Immature natural killer cell (primary cell): ENCODE data around the gene PYGL. TPM values are rescaled to one million over a fixed set of nuclear protein-coding genes. Genes with fewer than 3 reads are reported as not detected.

Experiments
- DNase-seq, 3 donors: peaks; one replicate each; pipeline ENCODE4 v3.0.0; 2022; ENCODE audit warnings: mixed read lengths in 1 of 3
- H3K27ac Mint-ChIP-seq, 6 donors: one replicate each; pipeline ENCODE4 v1.8.0; 2020; ENCODE audit warnings: mixed read lengths in 6 of 6, mild to moderate bottlenecking in 5 of 6, inconsistent platforms in 4 of 6, moderate library complexity in 3 of 6
- H3K27me3 Mint-ChIP-seq, 3 donors: one replicate each; pipeline ENCODE4 v1.8.0; 2020 to 2021; ENCODE audit warnings: low read depth in 3 of 3, mild to moderate bottlenecking in 3 of 3, mixed read lengths in 3 of 3, moderate library complexity in 3 of 3, inconsistent platforms in 1 of 3
- H3K36me3 Mint-ChIP-seq, 3 donors: one replicate each; pipeline ENCODE4 v1.8.0; 2020; ENCODE audit warnings: mixed read lengths in 3 of 3, inconsistent platforms in 2 of 3, mild to moderate bottlenecking in 2 of 3
- H3K4me1 Mint-ChIP-seq, 2 donors: one replicate each; pipeline ENCODE4 v1.8.0; 2020; ENCODE audit warnings: inconsistent platforms in 2 of 2, mild to moderate bottlenecking in 2 of 2, mixed read lengths in 2 of 2, moderate library complexity in 1 of 2
- H3K4me3 Mint-ChIP-seq, 5 donors: one replicate each; pipeline ENCODE4 v1.8.0; 2020; ENCODE audit warnings: mild to moderate bottlenecking in 5 of 5, mixed read lengths in 5 of 5, inconsistent platforms in 3 of 5, moderate library complexity in 3 of 5
- H3K9me3 Mint-ChIP-seq, 6 donors: one replicate each; pipeline ENCODE4 v1.8.0; 2020; ENCODE audit warnings: mild to moderate bottlenecking in 6 of 6, mixed read lengths in 6 of 6, inconsistent platforms in 4 of 6, moderate library complexity in 3 of 6
- polyA plus RNA-seq, 3 donors: library from polyadenylated mRNA; unstranded; fragments of 300-500 nt; fragmentation: Illumina TruSeq; gene quantifications; one replicate each; pipeline ENCODE4 v1.2.3, GENCODE V29; 2021

Gene PYGL
- polyA plus RNA-seq = 1 to 10 TPM in 1 of 3 donors, under 1 TPM in 1, not detected in 1; 0.50 to 2.1 TPM

- Mint-ChIP-seq H3K27ac (no peak within 1 kb of the TSS), H3K4me3 (peak within 1 kb of the TSS; percentile 84 to 89 (median 85)), H3K4me1 (peaks cover 11 to 15% of the 10 kb centered on the region in 2 donors), H3K36me3 (no peaks in the 10 kb centered on the region), H3K9me3 (peaks cover 0 to 3% (median 0%) of the 10 kb centered on the region in 6 donors), H3K27me3 (peaks cover 4 to 30% (median 14%) of the 10 kb centered on the region in 3 donors)
- DNase-seq = peak in 2 of 3 donors; percentile 5 to 14
Measured at GRCh38 chr14:50943943-50944646, at the start of gene PYGL. TSS of gene PYGL (minus strand) at chr14:50944483. CDS start at chr14:50944403, 80 bp downstream.

DNA sequence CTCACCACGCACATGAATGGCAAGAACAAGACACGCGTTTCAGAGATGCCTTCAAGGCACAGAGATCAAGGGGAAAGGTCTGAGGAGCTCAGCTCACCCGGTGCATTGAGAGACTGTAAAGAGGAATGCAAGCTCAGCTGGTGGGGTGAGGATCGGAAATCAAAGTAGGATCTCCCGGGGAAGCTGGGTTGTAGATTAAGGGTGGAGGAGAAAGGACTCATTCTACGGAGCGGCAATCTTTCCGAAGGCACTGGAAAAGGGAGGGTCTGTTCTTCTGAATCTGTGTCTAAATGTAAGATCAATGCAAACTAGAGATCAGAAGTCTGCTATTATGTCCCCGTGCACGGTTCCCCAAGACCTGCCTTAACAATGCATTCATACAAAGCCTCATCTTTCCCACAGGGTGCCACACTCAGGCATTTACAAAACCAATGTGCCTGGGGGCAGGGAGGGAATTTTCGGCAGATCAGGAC lies 41.6 kb upstream of the PYGL start:
- no peaks in the 10 kb centered on the region for H3K4me1 Mint-ChIP-seq
- H3K27ac Mint-ChIP-seq = no peak overlapping the region
- DNase-seq = no peak
- H3K4me3 Mint-ChIP-seq = no peak overlapping the region
- peaks cover under 1 to 8% (median 2%) of the 10 kb centered on the region in 3 donors for H3K27me3 Mint-ChIP-seq
- no peaks in the 10 kb centered on the region for H3K36me3 Mint-ChIP-seq
- H3K9me3 Mint-ChIP-seq = no peaks in the 10 kb centered on the region

DNA sequence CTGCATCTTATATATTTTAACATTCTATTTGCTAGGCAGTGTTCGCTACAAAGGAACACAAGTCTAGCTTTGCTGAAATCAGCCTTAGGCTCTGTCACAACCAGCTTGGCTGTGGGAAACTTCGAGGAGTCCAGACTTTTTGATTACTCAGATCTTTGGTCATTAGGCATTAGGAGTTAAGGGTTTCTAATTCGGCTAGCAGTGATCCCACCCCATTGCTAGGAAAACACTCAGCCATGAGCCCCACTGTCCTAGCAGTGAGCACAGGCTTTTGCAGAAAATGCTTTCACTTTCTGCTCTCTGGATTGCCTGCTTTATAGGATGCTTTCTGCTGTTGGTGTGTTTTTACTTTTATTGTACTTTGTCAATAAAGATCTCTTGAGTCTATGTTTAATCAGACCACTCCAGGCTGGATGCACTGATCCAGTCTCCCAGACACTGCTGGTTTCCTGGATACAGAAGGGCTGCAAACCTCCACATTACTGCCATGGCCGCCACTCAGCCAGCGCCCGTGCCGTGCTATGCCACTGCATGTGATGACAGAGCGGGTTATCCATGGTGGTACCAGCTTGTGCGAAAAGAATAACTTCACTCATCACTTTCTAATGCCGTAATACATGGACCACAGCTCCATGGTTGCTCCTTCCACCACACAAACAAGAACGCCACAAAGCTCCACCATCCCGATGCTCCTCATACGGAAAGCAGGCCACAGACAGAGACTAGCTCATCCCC lies 41.0 kb upstream of the PYGL start:
- no peaks in the 10 kb centered on the region for H3K4me1 Mint-ChIP-seq
- no peaks in the 10 kb centered on the region for H3K9me3 Mint-ChIP-seq
- H3K36me3 Mint-ChIP-seq = no peaks in the 10 kb centered on the region
- peaks cover 0 to 8% (median 2%) of the 10 kb centered on the region in 3 donors for H3K27me3 Mint-ChIP-seq
- no peak overlapping the region for H3K27ac Mint-ChIP-seq
- DNase-seq = no peak
- no peak overlapping the region for H3K4me3 Mint-ChIP-seq

DNA sequence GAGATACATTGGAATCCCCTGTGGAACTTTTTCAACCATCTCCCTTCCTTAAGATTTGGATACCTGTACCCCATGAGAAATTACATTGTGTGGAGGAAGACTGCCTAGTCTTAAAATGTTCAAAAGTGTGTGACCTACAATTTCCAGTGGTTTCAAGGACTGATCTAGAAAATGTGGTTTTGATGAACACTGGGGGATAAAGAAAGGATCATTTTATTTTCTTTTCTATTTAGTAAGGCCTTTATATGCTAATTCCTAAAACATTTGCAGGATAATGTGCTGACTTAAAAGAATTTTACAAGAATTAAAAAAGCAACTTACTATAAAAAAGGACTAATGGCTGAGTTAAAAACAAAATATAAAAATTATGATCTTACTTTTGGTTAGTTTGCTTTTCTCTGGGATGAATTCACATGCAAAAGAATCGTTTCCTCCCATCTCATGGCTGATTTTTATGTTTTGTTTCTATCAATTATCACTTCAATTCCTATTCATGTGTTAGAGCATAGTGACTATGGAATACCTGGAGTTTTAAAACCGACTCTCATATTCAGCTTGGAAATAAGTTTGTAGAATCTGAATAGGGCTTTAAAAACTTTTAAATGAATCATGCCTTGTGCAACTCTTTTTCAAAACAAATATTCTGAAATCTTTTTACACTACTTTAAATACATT lies 39.9 kb upstream of the PYGL start:
- Mint-ChIP-seq H3K9me3 (no peaks in the 10 kb centered on the region), H3K4me3 (no peak overlapping the region)

GRCh38 chr14:50979941-50980850 lies 35.9 kb upstream of the PYGL start:
- no peak overlapping the region for H3K4me3 Mint-ChIP-seq
- no peak for DNase-seq
- H3K4me1 Mint-ChIP-seq = no peaks in the 10 kb centered on the region
- no peaks in the 10 kb centered on the region for H3K9me3 Mint-ChIP-seq
- H3K36me3 Mint-ChIP-seq = no peaks in the 10 kb centered on the region
- H3K27ac Mint-ChIP-seq = no peak overlapping the region
- peaks cover 0 to 5% (median 5%) of the 10 kb centered on the region in 3 donors for H3K27me3 Mint-ChIP-seq

More for the DNA sequence above, 39.9 kb upstream of the PYGL start:
- no peaks in the 10 kb centered on the region for H3K36me3 Mint-ChIP-seq
- peaks cover 0 to 8% (median 2%) of the 10 kb centered on the region in 3 donors for H3K27me3 Mint-ChIP-seq
- no peak overlapping the region for H3K27ac Mint-ChIP-seq
- H3K4me1 Mint-ChIP-seq = no peaks in the 10 kb centered on the region
- no peak for DNase-seq

GRCh38 chr14:50978888-50979287 lies 34.6 kb upstream of the PYGL start:
- Mint-ChIP-seq H3K4me3 (no peak overlapping the region), H3K27ac (no peak overlapping the region), H3K36me3 (no peaks in the 10 kb centered on the region), H3K9me3 (no peaks in the 10 kb centered on the region), H3K27me3 (peaks cover 0 to 5% (median 5%) of the 10 kb centered on the region in 3 donors), H3K4me1 (no peaks in the 10 kb centered on the region)
- no peak for DNase-seq

DNA sequence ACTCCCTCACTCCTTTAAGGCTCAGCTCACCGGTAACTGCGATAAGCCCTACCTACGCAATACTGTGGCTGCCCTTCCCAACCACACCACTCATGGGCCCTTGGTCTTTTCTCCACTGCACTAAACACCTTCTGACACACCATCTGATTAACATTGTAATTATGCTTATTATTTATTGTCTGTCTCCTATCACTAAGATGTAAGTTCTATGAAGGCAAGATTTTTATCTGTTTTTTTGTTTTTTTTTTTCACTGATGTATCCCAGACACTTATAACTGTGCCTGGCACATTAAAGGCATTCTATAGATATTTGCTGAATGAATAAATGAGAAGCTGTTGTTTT lies 34.2 kb upstream of the PYGL start:
- DNase-seq = no peak
- Mint-ChIP-seq H3K9me3 (no peaks in the 10 kb centered on the region), H3K27ac (no peak overlapping the region), H3K4me3 (no peak overlapping the region), H3K27me3 (peaks cover 0 to 5% (median 5%) of the 10 kb centered on the region in 3 donors), H3K36me3 (no peaks in the 10 kb centered on the region), H3K4me1 (no peaks in the 10 kb centered on the region)

- H3K36me3 Mint-ChIP-seq = no peaks in the 10 kb centered on the region
- DNase-seq = no peak
- no peaks in the 10 kb centered on the region for H3K4me1 Mint-ChIP-seq
- no peaks in the 10 kb centered on the region for H3K9me3 Mint-ChIP-seq
- H3K27ac Mint-ChIP-seq = no peak overlapping the region
- no peak overlapping the region for H3K4me3 Mint-ChIP-seq
- H3K27me3 Mint-ChIP-seq = peaks cover 0 to 5% (median 5%) of the 10 kb centered on the region in 3 donors
Measured at GRCh38 chr14:50977863-50978528, 33.7 kb upstream of the PYGL start.

- Mint-ChIP-seq H3K4me1 (no peaks in the 10 kb centered on the region), H3K4me3 (no peak overlapping the region), H3K36me3 (no peaks in the 10 kb centered on the region), H3K27ac (no peak overlapping the region), H3K27me3 (peaks cover 0 to 16% (median 4%) of the 10 kb centered on the region in 3 donors), H3K9me3 (no peaks in the 10 kb centered on the region)
- no peak for DNase-seq
Measured at GRCh38 chr14:50974118-50974517, 29.8 kb upstream of the PYGL start.

GRCh38 chr14:50972734-50973133 lies 28.5 kb upstream of the PYGL start:
- Mint-ChIP-seq H3K4me1 (no peaks in the 10 kb centered on the region), H3K36me3 (no peaks in the 10 kb centered on the region), H3K9me3 (no peaks in the 10 kb centered on the region), H3K27ac (no peak overlapping the region), H3K4me3 (no peak overlapping the region), H3K27me3 (peaks cover 0 to 17% (median 0%) of the 10 kb centered on the region in 3 donors)
- DNase-seq = no peak

DNA sequence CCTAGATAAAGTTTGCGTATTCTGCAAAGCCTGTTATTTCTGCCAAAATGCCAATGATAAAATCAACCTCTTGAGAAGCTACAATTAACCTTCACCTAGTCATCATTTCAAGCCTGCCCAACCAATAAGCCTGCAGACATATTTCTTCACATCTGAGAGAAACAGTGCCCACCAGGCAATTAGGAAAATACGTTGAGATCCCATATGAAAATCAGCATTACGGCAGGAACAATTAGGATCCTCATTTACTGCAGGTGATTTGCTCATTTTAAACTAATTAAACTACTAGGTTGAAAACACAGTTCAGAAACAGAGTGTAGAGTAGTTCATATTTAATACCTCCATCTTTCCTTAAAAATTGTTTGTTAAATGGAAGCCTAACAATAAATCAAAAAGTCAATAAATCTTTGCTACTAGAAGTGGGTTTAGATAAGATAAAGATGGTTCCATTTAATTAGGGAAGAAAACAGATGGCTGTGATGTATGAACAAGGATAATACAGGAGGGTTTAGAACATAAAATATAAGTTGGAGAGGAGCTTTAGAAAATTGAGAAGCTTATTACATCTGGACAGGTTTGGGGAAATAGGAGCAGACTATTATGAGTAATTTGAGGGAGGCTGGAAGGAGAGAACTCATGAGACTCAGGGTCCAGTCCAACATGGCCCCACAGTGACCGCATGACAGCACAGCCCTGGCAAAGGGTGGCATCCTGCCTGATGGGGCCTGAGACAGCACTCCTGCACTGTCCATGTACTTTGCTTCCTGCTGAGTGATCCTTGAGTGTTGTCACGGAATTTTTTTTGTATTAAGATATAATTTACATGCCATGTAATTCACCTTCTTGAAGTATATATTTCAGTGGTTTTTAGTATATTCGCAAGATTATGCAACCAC lies 26.9 kb upstream of the PYGL start:
- Mint-ChIP-seq H3K27me3 (peaks cover 0 to 11% (median 0%) of the 10 kb centered on the region in 3 donors), H3K4me3 (no peak overlapping the region), H3K36me3 (no peaks in the 10 kb centered on the region), H3K9me3 (no peaks in the 10 kb centered on the region), H3K4me1 (no peaks in the 10 kb centered on the region), H3K27ac (no peak overlapping the region)
- no peak for DNase-seq

DNA sequence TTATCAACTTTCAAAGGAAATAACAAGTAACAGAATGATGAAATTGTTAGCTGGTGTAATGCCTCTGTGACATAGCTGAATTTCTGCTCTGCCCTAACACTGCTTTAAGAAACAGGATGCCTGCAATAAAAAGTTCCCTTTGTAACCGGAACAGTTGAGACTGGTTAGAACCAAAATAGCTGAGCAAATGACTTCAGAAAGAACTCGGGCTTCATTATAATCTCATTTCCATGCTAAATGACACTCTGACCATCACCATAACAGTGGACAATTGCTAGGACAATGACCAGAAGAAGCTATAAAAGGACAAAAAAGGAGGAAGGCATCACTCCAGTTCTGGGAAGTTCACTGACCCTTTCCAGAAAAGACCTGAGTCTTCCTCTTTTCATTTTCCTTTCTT lies 23.5 kb upstream of the PYGL start:
- no peak overlapping the region for H3K27ac Mint-ChIP-seq
- H3K36me3 Mint-ChIP-seq = no peaks in the 10 kb centered on the region
- H3K4me1 Mint-ChIP-seq = no peaks in the 10 kb centered on the region
- H3K27me3 Mint-ChIP-seq = peaks cover 0 to 13% (median 0%) of the 10 kb centered on the region in 3 donors
- no peak overlapping the region for H3K4me3 Mint-ChIP-seq
- no peaks in the 10 kb centered on the region for H3K9me3 Mint-ChIP-seq
- no peak for DNase-seq
